Hematopoietic multipotent progenitor cell (in vitro differentiated cells): Measurements from ENCODE around the gene LRCH4. TPM values are rescaled to one million over a fixed set of nuclear protein-coding genes. Genes with fewer than 3 reads are reported as not detected.

Experiments used
- small RNA-seq: library from RNA; depleted of rRNA; stranded (forward); fragments of <200 nt; gene quantifications from one replicate; pipeline ENCODE3, GENCODE V24; 2012
- total RNA-seq: library from RNA; depleted of rRNA; stranded (reverse); fragments of >200 nt; gene quantifications from one replicate; pipeline ENCODE4 v1.2.3, GENCODE V29; 2012

The LRCH4 gene
- total RNA-seq, 1 donor = 109 TPM

Small RNAs within 50 kb of the gene (small RNA-seq; reads per million reads assigned to genes)
- gene RN7SL416P = not detected
- gene SAP25 = not detected

Other genes starting within 250 kb of the LRCH4 start
- 39.6 TPM for gene PILRB, start 228.0 kb downstream of the LRCH4 start, total RNA-seq
- 2.2 TPM for gene PILRA, start 212.6 kb downstream of the LRCH4 start, total RNA-seq
- 2.4 TPM for gene ZCWPW1, start 157.4 kb downstream of the LRCH4 start, total RNA-seq
- gene MEPCE, start 156.3 kb downstream of the LRCH4 start, total RNA-seq = 88.3 TPM
- 43.1 TPM for gene PPP1R35, start 149.6 kb downstream of the LRCH4 start, total RNA-seq
- gene SPACDR, start 121.9 kb downstream of the LRCH4 start, total RNA-seq = 0.27 TPM
- gene TSC22D4, start 106.9 kb downstream of the LRCH4 start, total RNA-seq = 60.9 TPM
- under 0.01 TPM for gene NYAP1, start 102.2 kb downstream of the LRCH4 start, total RNA-seq
- gene AGFG2, start 46.9 kb downstream of the LRCH4 start, total RNA-seq = 10.5 TPM
- 2.2 TPM for gene SAP25, start 12.2 kb downstream of the LRCH4 start, total RNA-seq
- gene FBXO24, start 199 bp upstream of the LRCH4 start, total RNA-seq = 0.81 TPM
- 0.81 TPM for gene PCOLCE, start 16.2 kb upstream of the LRCH4 start, total RNA-seq
- 12.1 TPM for gene MOSPD3, start 26.4 kb upstream of the LRCH4 start, total RNA-seq
- 51.7 TPM for gene TFR2, start 55.4 kb upstream of the LRCH4 start, total RNA-seq
- not detected for gene ACTL6B, start 70.3 kb upstream of the LRCH4 start, total RNA-seq
- 121 TPM for gene GNB2, start 87.6 kb upstream of the LRCH4 start, total RNA-seq
- 36.9 TPM for gene GIGYF1, start 108.1 kb upstream of the LRCH4 start, total RNA-seq
- gene POP7, start 120.0 kb upstream of the LRCH4 start, total RNA-seq = 31.8 TPM
- not detected for gene EPO, start 134.3 kb upstream of the LRCH4 start, total RNA-seq
- gene ZAN, start 147.5 kb upstream of the LRCH4 start, total RNA-seq = 0.27 TPM
- gene EPHB4, start 241.4 kb upstream of the LRCH4 start, total RNA-seq = 20.5 TPM